HEK293 (cell line): ENCODE measurements around the gene ARL15.
A peak's percentile ranks its signal among the peaks of the same experiment; 100 is the strongest.

Experiments used
- CTCF ChIA-PET: fragments of 350-600 bp; formaldehyde crosslinking; extraction: SDS; loops from one replicate; lab custom pipeline; 2021; ENCODE audit warnings: antibody characterized with exemption; lab: Yijun Ruan, JAX
- POLR2A ChIA-PET: fragments of 300-600 bp; formaldehyde crosslinking; extraction: SDS; loops from one replicate; lab custom pipeline; 2020; ENCODE audit warnings: antibody characterized with exemption, inconsistent platforms; lab: Yijun Ruan, JAX
- H3K27ac ChIP-seq: fragments of 200-500 bp; sonication (Bioruptor generic); 2 replicates; pipeline ENCODE4 v1.5.1; 2014; ENCODE audit warnings: low read depth, low read length, control low read depth, inconsistent platforms; ENCODE audit errors: extremely low read depth
- H3K36me3 ChIP-seq, 2 experiments: fragments of 200-500 bp in 1 of 2; sonication (Bioruptor generic) in 1 of 2; 1 replicate in 1 of 2; 2 replicates in 1 of 2; pipeline ENCODE4 v1.5.1; 2014 to 2017; ENCODE audit warnings: inconsistent platforms in 2 of 2, low read length in 2 of 2; ENCODE audit not compliant: control insufficient read depth in 2 of 2, insufficient read depth in 1 of 2
- H3K4me1 ChIP-seq: fragments of 200-500 bp; sonication (Bioruptor generic); 2 replicates; pipeline ENCODE4 v1.5.1; 2014; ENCODE audit warnings: mild to moderate bottlenecking, low read length, inconsistent platforms; ENCODE audit not compliant: control insufficient read depth, insufficient read depth
- H3K4me3 ChIP-seq: 2 replicates; pipeline ENCODE4 v1.5.1; 2011; ENCODE audit warnings: low read depth, mild to moderate bottlenecking, control low read depth, low read length, moderate library complexity
- H3K9me3 ChIP-seq: fragments of 200-500 bp; sonication (Bioruptor generic); 2 replicates; pipeline ENCODE4 v1.5.1; 2014; ENCODE audit warnings: low read depth, low read length, inconsistent platforms; ENCODE audit not compliant: control insufficient read depth, insufficient read depth
- PRDM1 ChIP-seq: fragments of 450-650 bp; formaldehyde crosslinking; IDR thresholded peaks from 2 replicates; pipeline ENCODE4; 2016; ENCODE audit warnings: missing biosample characterization, missing genetic modification characterization
- ZNF211 ChIP-seq: fragments of 450-650 bp; formaldehyde crosslinking; IDR thresholded peaks from 2 replicates; pipeline ENCODE4 v1.5.1; 2016; ENCODE audit warnings: low read depth, missing biosample characterization, missing genetic modification characterization
- ZNF280D ChIP-seq: fragments of 450-650 bp; formaldehyde crosslinking; IDR thresholded peaks from 2 replicates; pipeline ENCODE4 v1.5.1; 2016; ENCODE audit warnings: missing biosample characterization, missing genetic modification characterization
- ZNF558 ChIP-seq: fragments of 450-650 bp; formaldehyde crosslinking; IDR thresholded peaks from 2 replicates; pipeline ENCODE4 v1.5.1; 2016; ENCODE audit warnings: missing biosample characterization, missing genetic modification characterization
- ZNF580 ChIP-seq: fragments of 450-650 bp; formaldehyde crosslinking; IDR thresholded peaks from 2 replicates; pipeline ENCODE4 v1.5.1; 2016; ENCODE audit warnings: missing biosample characterization, missing genetic modification characterization
- ZNF585B ChIP-seq: fragments of 450-650 bp; formaldehyde crosslinking; IDR thresholded peaks from 2 replicates; pipeline ENCODE4 v1.5.1; 2016; ENCODE audit warnings: missing biosample characterization, missing genetic modification characterization
- ZSCAN16 ChIP-seq: fragments of 450-650 bp; formaldehyde crosslinking; IDR thresholded peaks from 2 replicates; pipeline ENCODE4 v1.5.1; 2016; ENCODE audit warnings: missing biosample characterization, missing genetic modification characterization
- TF ChIP-seq, protein P1 (sequence below): fragments of 450-650 bp; formaldehyde crosslinking; IDR thresholded peaks from 2 replicates; pipeline ENCODE4 v1.5.1; 2017; ENCODE audit warnings: missing biosample characterization, missing genetic modification characterization
- TF ChIP-seq, protein P2 (sequence below): fragments of 450-650 bp; formaldehyde crosslinking; conservative IDR thresholded peaks from 2 replicates; pipeline ENCODE4 v1.5.1; 2016; ENCODE audit warnings: low read depth, missing biosample characterization, missing genetic modification characterization
- TF ChIP-seq, protein P3 (sequence below): fragments of 450-650 bp; IDR thresholded peaks from 2 replicates; pipeline ENCODE4 v1.5.1; 2018; ENCODE audit warnings: missing biosample characterization, missing genetic modification characterization
- TF ChIP-seq, protein P4 (sequence below): fragments of 450-650 bp; formaldehyde crosslinking; IDR thresholded peaks from 2 replicates; pipeline ENCODE4 v1.5.1; 2017; ENCODE audit warnings: missing biosample characterization, missing genetic modification characterization
- TF ChIP-seq, protein P5 (sequence below): fragments of 450-650 bp; formaldehyde crosslinking; IDR thresholded peaks from 2 replicates; pipeline ENCODE4 v1.5.1; 2016; ENCODE audit warnings: missing biosample characterization, missing genetic modification characterization

Gene ARL15

DNA sequence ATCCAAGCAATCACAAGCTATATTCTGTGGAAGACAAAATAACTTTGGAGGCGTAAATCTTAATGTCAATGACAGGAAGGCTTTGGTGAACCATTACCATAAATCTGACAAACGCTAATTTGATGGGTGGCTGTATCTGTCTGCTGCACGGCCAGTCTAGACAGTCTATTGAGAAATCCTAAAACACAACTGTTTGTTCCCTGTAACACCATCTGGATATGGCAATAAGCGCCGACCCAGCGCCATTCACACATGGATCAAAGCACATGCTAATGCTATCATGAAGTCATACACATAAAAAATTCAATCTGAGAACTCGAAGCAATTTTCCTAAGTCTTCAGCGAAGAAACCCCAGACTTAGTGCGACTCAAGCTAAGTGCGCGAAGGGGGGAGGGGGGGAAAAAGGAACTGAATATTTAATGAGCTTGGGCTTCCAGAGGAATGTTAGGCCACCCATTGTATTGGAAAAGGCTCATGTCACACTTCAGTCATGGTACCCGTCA is 95.1 kb downstream of the ARL15 start:
- no peaks in the 10 kb centered on the region for H3K36me3 ChIP-seq
- H3K27ac ChIP-seq = no peak overlapping the region
- H3K9me3 ChIP-seq = no peaks in the 10 kb centered on the region
- ChIA-PET CTCF (interaction anchor here (0.6 to 1.7 kb wide), 10 partner anchors 10 to 1045 kb away, joined by 3 to 9 read pairs (median 4); no protein-coding TSS in a partner anchor), POLR2A (no interaction called here)
- peaks cover 15% of the 10 kb centered on the region for H3K4me1 ChIP-seq
- H3K4me3 ChIP-seq = no peak overlapping the region
- TF ChIP-seq, protein P1, sequence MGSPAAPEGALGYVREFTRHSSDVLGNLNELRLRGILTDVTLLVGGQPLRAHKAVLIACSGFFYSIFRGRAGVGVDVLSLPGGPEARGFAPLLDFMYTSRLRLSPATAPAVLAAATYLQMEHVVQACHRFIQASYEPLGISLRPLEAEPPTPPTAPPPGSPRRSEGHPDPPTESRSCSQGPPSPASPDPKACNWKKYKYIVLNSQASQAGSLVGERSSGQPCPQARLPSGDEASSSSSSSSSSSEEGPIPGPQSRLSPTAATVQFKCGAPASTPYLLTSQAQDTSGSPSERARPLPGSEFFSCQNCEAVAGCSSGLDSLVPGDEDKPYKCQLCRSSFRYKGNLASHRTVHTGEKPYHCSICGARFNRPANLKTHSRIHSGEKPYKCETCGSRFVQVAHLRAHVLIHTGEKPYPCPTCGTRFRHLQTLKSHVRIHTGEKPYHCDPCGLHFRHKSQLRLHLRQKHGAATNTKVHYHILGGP (tag by site-specific recombination) = no peak
- TF ChIP-seq, protein P2, sequence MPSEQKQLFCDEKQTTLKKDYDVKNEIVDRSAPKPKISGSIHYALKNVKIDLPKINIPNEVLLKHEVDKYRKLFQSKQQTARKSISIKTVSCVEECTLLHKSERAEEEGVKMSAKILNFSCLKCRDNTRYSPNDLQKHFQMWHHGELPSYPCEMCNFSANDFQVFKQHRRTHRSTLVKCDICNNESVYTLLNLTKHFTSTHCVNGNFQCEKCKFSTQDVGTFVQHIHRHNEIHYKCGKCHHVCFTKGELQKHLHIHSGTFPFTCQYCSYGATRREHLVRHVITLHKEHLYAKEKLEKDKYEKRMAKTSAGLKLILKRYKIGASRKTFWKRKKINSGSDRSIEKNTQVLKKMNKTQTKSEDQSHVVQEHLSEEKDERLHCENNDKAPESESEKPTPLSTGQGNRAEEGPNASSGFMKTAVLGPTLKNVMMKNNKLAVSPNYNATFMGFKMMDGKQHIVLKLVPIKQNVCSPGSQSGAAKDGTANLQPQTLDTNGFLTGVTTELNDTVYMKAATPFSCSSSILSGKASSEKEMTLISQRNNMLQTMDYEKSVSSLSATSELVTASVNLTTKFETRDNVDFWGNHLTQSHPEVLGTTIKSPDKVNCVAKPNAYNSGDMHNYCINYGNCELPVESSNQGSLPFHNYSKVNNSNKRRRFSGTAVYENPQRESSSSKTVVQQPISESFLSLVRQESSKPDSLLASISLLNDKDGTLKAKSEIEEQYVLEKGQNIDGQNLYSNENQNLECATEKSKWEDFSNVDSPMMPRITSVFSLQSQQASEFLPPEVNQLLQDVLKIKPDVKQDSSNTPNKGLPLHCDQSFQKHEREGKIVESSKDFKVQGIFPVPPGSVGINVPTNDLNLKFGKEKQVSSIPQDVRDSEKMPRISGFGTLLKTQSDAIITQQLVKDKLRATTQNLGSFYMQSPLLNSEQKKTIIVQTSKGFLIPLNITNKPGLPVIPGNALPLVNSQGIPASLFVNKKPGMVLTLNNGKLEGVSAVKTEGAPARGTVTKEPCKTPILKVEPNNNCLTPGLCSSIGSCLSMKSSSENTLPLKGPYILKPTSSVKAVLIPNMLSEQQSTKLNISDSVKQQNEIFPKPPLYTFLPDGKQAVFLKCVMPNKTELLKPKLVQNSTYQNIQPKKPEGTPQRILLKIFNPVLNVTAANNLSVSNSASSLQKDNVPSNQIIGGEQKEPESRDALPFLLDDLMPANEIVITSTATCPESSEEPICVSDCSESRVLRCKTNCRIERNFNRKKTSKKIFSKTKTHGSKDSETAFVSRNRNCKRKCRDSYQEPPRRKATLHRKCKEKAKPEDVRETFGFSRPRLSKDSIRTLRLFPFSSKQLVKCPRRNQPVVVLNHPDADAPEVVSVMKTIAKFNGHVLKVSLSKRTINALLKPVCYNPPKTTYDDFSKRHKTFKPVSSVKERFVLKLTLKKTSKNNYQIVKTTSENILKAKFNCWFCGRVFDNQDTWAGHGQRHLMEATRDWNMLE (tag by site-specific recombination) = no peak
- TF ChIP-seq ZNF280D (tag by site-specific recombination) (no peak), ZNF580 (tag by site-specific recombination) (no peak), ZNF558 (tag by site-specific recombination) (no peak)
- TF ChIP-seq, protein P3, sequence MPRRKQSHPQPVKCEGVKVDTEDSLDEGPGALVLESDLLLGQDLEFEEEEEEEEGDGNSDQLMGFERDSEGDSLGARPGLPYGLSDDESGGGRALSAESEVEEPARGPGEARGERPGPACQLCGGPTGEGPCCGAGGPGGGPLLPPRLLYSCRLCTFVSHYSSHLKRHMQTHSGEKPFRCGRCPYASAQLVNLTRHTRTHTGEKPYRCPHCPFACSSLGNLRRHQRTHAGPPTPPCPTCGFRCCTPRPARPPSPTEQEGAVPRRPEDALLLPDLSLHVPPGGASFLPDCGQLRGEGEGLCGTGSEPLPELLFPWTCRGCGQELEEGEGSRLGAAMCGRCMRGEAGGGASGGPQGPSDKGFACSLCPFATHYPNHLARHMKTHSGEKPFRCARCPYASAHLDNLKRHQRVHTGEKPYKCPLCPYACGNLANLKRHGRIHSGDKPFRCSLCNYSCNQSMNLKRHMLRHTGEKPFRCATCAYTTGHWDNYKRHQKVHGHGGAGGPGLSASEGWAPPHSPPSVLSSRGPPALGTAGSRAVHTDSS (tag by site-specific recombination) = no peak
- TF ChIP-seq, all 188 proteins: peak for 0

GRCh38 chr5:54214722-54215121 is 95.7 kb downstream of the ARL15 start:
- ChIA-PET POLR2A (no interaction called here), CTCF (interaction anchor here (0.6 to 1.7 kb wide), 5 partner anchors 11 to 1052 kb away, joined by 3 to 9 read pairs (median 4); no protein-coding TSS in a partner anchor)
- H3K4me1 ChIP-seq = peaks cover 12% of the 10 kb centered on the region

GRCh38 chr5:54212331-54212730 is 98.0 kb downstream of the ARL15 start:
- Histone ChIP-seq H3K4me3 (no peak overlapping the region), H3K36me3 (no peaks in the 10 kb centered on the region), H3K9me3 (no peaks in the 10 kb centered on the region), H3K4me1 (peaks cover 8% of the 10 kb centered on the region), H3K27ac (no peak overlapping the region)
- CTCF ChIA-PET = interaction anchor here (0.6 to 1.7 kb wide), 3 partner anchors 16 to 950 kb away, joined by 3 to 9 read pairs (median 5); no protein-coding TSS in a partner anchor
- TF ChIP-seq, protein P4, sequence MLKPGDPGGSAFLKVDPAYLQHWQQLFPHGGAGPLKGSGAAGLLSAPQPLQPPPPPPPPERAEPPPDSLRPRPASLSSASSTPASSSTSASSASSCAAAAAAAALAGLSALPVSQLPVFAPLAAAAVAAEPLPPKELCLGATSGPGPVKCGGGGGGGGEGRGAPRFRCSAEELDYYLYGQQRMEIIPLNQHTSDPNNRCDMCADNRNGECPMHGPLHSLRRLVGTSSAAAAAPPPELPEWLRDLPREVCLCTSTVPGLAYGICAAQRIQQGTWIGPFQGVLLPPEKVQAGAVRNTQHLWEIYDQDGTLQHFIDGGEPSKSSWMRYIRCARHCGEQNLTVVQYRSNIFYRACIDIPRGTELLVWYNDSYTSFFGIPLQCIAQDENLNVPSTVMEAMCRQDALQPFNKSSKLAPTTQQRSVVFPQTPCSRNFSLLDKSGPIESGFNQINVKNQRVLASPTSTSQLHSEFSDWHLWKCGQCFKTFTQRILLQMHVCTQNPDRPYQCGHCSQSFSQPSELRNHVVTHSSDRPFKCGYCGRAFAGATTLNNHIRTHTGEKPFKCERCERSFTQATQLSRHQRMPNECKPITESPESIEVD (tag by site-specific recombination) = peak; percentile 51
- TF ChIP-seq ZNF211 (tag by site-specific recombination) (no peak), PRDM1 (tag by site-specific recombination) (peak; percentile 74)
- TF ChIP-seq, protein P5, sequence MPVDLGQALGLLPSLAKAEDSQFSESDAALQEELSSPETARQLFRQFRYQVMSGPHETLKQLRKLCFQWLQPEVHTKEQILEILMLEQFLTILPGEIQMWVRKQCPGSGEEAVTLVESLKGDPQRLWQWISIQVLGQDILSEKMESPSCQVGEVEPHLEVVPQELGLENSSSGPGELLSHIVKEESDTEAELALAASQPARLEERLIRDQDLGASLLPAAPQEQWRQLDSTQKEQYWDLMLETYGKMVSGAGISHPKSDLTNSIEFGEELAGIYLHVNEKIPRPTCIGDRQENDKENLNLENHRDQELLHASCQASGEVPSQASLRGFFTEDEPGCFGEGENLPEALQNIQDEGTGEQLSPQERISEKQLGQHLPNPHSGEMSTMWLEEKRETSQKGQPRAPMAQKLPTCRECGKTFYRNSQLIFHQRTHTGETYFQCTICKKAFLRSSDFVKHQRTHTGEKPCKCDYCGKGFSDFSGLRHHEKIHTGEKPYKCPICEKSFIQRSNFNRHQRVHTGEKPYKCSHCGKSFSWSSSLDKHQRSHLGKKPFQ = no peak
- POLR2A ChIA-PET = no interaction called here

More at GRCh38 chr5:54214722-54215121, 95.7 kb downstream of the ARL15 start:
- H3K4me3 ChIP-seq = no peak overlapping the region
- no peaks in the 10 kb centered on the region for H3K9me3 ChIP-seq
- H3K27ac ChIP-seq = no peak overlapping the region
- TF ChIP-seq ZNF585B (tag by site-specific recombination) (no peak), ZSCAN16 (tag by site-specific recombination) (no peak)
- no peaks in the 10 kb centered on the region for H3K36me3 ChIP-seq
